ENCODE data around the gene FAM107B. TPM values are rescaled to one million over a fixed set of nuclear protein-coding genes. Genes with fewer than 3 reads are reported as not detected.

FAM107B gene
- total RNA-seq, 1 experiment from 2014 or later: 41.6 TPM

DNA sequence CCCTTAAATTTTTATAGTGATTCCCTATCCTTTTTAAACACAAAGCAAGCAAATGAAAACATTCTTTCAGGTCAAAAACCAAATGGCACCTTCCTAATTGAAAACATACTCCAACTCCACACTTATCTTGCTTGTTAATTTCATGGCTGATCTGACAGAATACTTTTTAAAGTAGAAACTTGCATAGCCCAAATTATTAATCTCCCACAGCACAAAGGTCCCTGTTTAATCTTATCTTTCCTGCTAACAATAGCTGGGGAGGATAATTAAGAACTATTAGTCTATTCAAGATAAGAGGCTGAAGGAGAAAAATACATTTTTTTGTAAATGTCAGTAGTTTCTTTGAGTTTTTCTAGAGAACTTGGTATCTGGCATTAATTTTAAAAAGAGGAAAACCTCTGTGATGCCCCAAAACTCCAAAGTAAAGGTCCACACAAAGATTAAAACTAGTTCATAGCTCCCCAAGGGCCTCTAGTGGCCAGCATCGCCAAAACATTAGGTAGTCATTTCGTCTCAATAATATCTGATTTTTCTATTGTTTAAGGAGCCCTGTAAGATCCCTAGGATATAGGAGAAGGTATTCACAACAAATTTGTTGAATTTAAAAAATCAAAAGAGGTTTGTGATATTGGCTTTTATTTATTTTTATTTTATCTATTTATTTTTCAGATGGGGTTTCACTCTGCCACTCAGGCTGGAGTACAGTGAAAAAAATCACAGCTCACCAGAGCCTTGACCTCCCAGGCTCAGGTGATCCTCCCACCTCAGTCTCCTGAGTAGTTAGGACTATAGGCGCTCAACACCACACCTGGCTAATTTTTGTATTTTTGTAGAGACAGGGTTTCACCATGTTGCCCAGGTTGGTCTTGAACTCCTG is 48.4 kb upstream of the FAM107B start:
- POLR2A ChIA-PET: interaction anchor here (0.7 to 1.3 kb wide), 2 partner anchors 14 to 314 kb away, joined by 3 to 4 read pairs; partner anchors contain the start of genes CDNF, HSPA14 and MSANTD7
- Histone ChIP-seq H3K4me2 (ENCODE audit: low read length) (no peak overlapping the region), H4K20me1 (ENCODE audit: insufficient read depth) (no peaks in the 10 kb centered on the region), H3K36me3 (ENCODE audit: control insufficient read depth in 1 of 2, insufficient read depth in 2 of 2, low read length in 2 of 2) (no peaks in the 10 kb centered on the region), H3K27ac (ENCODE audit: low read depth, low read length) (no peak overlapping the region), H3K79me2 (ENCODE audit: insufficient read depth, low read length) (no peaks in the 10 kb centered on the region), H3K9ac (ENCODE audit: low read length) (no peak overlapping the region), H3K9me2 (ENCODE audit: insufficient read depth) (no peaks in the 10 kb centered on the region), H2AFZ (ENCODE audit: low read depth, low read length, poor library complexity, severe bottlenecking) (no peak overlapping the region), H3K9me3 (ENCODE audit: control insufficient read depth in 1 of 2, insufficient read depth in 1 of 2, low read depth in 1 of 2, low read length in 2 of 2) (no peaks in the 10 kb centered on the region), H3K4me1 (ENCODE audit: control insufficient read depth in 1 of 2, insufficient read depth in 2 of 2, low read length in 2 of 2) (peaks cover 0 to 10% of the 10 kb centered on the region in 2 experiments; a peak in 1 of 4 replicates), H3K4me3 (replicated peaks in 1 of 2; ENCODE audit: low read depth in 1 of 2, low read length in 2 of 2) (no peak overlapping the region), H3K27me3 (ENCODE audit: insufficient read depth, low read length) (peaks cover 3% of the 10 kb centered on the region; the same call in 1 of the 2 replicates)
- intact Hi-C loops (cut with micrococcal nuclease): loop anchor here (1.0 to 10.0 kb wide), 3 partner anchors 286 to 428 kb away; no protein-coding TSS in a partner anchor
- CTCF ChIA-PET: interaction anchor here (0.7 to 2.0 kb wide), 12 partner anchors 8 to 626 kb away, joined by 3 to 16 read pairs (median 4); partner anchors contain the start of genes CDNF, HSPA14 and MSANTD7
- ATAC-seq (peak; percentile 73), DNase-seq (ENCODE audit: low read depth, low spot score) (peak; percentile 16)
- RAD21 ChIA-PET (ENCODE audit: low non-redundant PET in 1 of 2, low total read pairs in 2 of 2, uncharacterized antibody in 2 of 2, unreplicated experiment in 2 of 2): interaction anchor here in 1 of 2 experiments (1.3 kb wide), 1 partner anchor 286 kb away, joined by 4 read pairs; no protein-coding TSS in a partner anchor
- TF ChIP-seq ELF1 (IDR thresholded peaks at IDR 0.05; ENCODE audit: borderline replicate concordance, low read depth) (no peak), RAD21 (IDR thresholded peaks at IDR 0.05; ENCODE audit: low read depth) (peak; percentile 86)
- TF ChIP-seq, protein P1, sequence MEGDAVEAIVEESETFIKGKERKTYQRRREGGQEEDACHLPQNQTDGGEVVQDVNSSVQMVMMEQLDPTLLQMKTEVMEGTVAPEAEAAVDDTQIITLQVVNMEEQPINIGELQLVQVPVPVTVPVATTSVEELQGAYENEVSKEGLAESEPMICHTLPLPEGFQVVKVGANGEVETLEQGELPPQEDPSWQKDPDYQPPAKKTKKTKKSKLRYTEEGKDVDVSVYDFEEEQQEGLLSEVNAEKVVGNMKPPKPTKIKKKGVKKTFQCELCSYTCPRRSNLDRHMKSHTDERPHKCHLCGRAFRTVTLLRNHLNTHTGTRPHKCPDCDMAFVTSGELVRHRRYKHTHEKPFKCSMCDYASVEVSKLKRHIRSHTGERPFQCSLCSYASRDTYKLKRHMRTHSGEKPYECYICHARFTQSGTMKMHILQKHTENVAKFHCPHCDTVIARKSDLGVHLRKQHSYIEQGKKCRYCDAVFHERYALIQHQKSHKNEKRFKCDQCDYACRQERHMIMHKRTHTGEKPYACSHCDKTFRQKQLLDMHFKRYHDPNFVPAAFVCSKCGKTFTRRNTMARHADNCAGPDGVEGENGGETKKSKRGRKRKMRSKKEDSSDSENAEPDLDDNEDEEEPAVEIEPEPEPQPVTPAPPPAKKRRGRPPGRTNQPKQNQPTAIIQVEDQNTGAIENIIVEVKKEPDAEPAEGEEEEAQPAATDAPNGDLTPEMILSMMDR (IDR thresholded peaks at IDR 0.05 in 2 of 3, conservative IDR thresholded peaks at IDR 0.05 in 1 of 3; ENCODE audit: borderline replicate concordance in 1 of 3, insufficient read depth in 1 of 3, low read depth in 2 of 3, low read length in 2 of 3): peak; percentile 65 to 73 (median 71); a peak in 5 of 6 replicates
- BruUV-seq (replicated peaks): no TSS peak
